ENCODE results near the gene USF2. TPM values are rescaled to one million over a fixed set of nuclear protein-coding genes. Genes with fewer than 3 reads are reported as not detected.

USF2 gene
- total RNA-seq, 2 donors from 2014 or later: 90.4 to 143 TPM

DNA sequence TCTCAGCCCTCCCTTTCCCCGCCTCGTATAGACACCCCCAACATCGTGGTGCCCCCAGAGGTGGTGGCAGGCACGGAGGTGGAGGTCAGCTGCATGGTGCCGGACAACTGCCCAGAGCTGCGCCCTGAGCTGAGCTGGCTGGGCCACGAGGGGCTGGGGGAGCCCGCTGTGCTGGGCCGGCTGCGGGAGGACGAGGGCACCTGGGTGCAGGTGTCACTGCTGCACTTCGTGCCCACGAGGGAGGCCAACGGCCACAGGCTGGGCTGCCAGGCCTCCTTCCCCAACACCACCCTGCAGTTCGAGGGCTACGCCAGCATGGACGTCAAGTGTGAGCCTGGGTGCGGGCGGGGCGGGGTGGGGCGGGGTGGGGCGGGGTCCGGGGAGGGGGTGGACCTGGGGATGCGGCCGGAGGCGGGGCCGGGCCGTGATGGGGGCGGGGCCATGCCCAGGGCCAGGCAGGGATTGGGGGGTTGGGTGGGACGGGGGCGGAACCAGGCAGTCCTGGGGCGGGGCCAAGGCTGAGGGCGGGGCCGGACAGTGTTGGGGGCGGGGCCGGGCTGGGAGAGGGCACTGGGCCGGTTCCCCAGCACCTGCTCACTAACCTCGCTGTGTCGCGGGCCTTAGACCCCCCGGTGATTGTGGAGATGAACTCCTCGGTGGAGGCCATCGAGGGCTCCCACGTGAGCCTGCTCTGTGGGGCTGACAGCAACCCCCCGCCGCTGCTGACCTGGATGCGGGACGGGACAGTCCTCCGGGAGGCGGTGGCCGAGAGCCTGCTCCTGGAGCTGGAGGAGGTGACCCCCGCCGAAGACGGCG lies 31.0 kb downstream of the USF2 start:
- Histone ChIP-seq H3K27ac (no peak overlapping the region), H3K9me3 (no peaks in the 10 kb centered on the region), H3K36me3 (no peaks in the 10 kb centered on the region), H3K4me3 (no peak overlapping the region), H3K27me3 (replicated peaks; ENCODE audit: insufficient read depth) (no peaks in the 10 kb centered on the region), H3K4me1 (ENCODE audit: control insufficient read depth in 1 of 2, low read depth in 2 of 2) (no peaks in the 10 kb centered on the region)
- ATAC-seq (ENCODE audit: insufficient number of reproducible peaks, low FRiP score, low read depth): no peak
- DNase-seq (ENCODE audit: low spot score): no peak
- TF ChIP-seq, protein P1, sequence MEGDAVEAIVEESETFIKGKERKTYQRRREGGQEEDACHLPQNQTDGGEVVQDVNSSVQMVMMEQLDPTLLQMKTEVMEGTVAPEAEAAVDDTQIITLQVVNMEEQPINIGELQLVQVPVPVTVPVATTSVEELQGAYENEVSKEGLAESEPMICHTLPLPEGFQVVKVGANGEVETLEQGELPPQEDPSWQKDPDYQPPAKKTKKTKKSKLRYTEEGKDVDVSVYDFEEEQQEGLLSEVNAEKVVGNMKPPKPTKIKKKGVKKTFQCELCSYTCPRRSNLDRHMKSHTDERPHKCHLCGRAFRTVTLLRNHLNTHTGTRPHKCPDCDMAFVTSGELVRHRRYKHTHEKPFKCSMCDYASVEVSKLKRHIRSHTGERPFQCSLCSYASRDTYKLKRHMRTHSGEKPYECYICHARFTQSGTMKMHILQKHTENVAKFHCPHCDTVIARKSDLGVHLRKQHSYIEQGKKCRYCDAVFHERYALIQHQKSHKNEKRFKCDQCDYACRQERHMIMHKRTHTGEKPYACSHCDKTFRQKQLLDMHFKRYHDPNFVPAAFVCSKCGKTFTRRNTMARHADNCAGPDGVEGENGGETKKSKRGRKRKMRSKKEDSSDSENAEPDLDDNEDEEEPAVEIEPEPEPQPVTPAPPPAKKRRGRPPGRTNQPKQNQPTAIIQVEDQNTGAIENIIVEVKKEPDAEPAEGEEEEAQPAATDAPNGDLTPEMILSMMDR (IDR thresholded peaks at IDR 0.05): no peak

DNA sequence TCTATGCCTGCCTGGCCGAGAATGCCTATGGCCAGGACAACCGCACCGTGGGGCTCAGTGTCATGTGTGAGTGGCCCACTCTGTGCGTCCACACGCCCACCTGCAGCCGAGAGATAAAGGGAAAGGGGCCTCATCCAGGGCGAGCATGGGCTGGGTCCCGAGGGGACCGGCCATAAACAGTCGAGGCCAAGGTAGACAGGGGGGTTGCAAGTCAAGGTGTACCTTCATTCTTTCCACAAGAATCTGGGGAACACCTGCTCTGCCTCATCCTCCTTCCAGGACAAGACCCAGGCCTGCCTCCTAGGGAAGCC lies 31.5 kb downstream of the USF2 start:
- H3K9me3 ChIP-seq: no peaks in the 10 kb centered on the region
- no peaks in the 10 kb centered on the region for H3K36me3 ChIP-seq
- no peaks in the 10 kb centered on the region for H3K27me3 ChIP-seq (replicated peaks; ENCODE audit: insufficient read depth)
- TF ChIP-seq, protein P1 (IDR thresholded peaks at IDR 0.05): no peak
- no peak for ATAC-seq (ENCODE audit: insufficient number of reproducible peaks, low FRiP score, low read depth)
- no peak for DNase-seq (ENCODE audit: low spot score)
- no peak overlapping the region for H3K4me3 ChIP-seq
- no peak overlapping the region for H3K27ac ChIP-seq
- H3K4me1 ChIP-seq (ENCODE audit: control insufficient read depth in 1 of 2, low read depth in 2 of 2): no peaks in the 10 kb centered on the region

DNA sequence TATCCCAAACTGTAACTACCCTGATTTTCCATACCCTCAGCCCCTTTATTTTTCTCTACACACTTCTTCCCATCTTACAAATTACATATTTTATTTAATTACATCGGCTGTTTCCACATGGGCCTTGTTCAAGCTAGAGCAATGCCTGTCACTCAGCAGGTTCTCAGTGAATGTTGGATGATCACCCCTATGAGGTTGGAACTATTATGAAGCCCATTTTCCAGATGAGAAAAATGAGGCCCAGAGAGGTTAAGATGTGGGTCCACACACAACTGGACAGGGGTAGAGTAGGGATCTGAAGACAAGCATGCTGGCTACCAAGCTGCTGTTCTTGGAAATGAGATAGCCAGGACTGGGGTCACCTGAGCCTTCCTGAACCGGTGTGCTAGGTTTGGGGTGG lies 33.2 kb downstream of the USF2 start:
- no peak overlapping the region for H3K27ac ChIP-seq
- ATAC-seq (ENCODE audit: insufficient number of reproducible peaks, low FRiP score, low read depth): no peak
- no peak overlapping the region for H3K4me3 ChIP-seq
- no peaks in the 10 kb centered on the region for H3K4me1 ChIP-seq (ENCODE audit: control insufficient read depth in 1 of 2, low read depth in 2 of 2)
- TF ChIP-seq, protein P1 (IDR thresholded peaks at IDR 0.05): no peak
- H3K9me3 ChIP-seq: no peaks in the 10 kb centered on the region
- H3K36me3 ChIP-seq: no peaks in the 10 kb centered on the region
- no peaks in the 10 kb centered on the region for H3K27me3 ChIP-seq (replicated peaks; ENCODE audit: insufficient read depth)
- no peak for DNase-seq (ENCODE audit: low spot score)

DNA sequence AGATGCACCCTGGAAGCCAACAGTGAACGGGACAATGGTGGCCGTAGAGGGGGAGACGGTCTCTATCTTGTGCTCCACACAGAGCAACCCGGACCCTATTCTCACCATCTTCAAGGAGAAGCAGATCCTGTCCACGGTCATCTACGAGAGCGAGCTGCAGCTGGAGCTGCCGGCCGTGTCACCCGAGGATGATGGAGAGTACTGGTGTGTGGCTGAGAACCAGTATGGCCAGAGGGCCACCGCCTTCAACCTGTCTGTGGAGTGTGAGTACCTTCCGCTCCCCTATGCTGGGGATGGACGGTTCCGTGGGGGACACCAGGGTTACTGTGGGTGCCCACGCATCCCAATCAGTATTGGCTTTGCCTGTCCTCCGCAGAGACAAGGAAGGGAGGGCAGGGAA lies 33.7 kb downstream of the USF2 start:
- no peaks in the 10 kb centered on the region for H3K9me3 ChIP-seq
- no peaks in the 10 kb centered on the region for H3K4me1 ChIP-seq (ENCODE audit: control insufficient read depth in 1 of 2, low read depth in 2 of 2)
- no peaks in the 10 kb centered on the region for H3K27me3 ChIP-seq (replicated peaks; ENCODE audit: insufficient read depth)
- DNase-seq (ENCODE audit: low spot score) (no peak), ATAC-seq (ENCODE audit: insufficient number of reproducible peaks, low FRiP score, low read depth) (no peak)
- TF ChIP-seq, protein P1 (IDR thresholded peaks at IDR 0.05): no peak
- no peak overlapping the region for H3K4me3 ChIP-seq
- H3K36me3 ChIP-seq: no peaks in the 10 kb centered on the region
- no peak overlapping the region for H3K27ac ChIP-seq

DNA sequence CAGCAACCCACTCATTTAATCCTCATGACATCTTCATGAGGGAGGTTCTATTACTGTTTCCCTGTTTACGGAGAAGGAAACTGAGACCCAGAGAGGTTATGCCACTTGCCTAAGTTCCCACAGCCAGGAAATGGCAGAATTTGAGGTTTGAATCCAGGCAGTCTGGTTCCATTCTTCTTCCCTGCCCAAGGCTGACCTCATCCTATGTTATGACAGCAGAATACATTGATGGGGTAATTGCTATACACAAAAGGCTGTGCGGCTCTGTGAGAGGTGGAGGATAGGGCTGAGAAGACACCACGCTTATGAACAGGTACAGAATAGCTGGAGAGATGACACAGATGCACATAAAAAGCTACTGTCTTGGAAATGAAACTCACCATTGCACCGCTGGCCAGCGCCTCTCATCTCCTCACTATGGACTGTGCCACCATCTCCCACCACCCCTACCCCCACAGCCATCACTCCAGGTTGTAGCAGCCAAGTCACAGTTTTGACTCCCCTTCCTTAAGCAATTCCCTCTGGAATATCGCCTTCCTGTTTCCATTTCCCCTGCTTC lies 34.7 kb downstream of the USF2 start:
- H3K27me3 ChIP-seq (replicated peaks; ENCODE audit: insufficient read depth): no peaks in the 10 kb centered on the region
- no peaks in the 10 kb centered on the region for H3K9me3 ChIP-seq
- H3K4me3 ChIP-seq: no peak overlapping the region
- DNase-seq (ENCODE audit: low spot score) (no peak), ATAC-seq (ENCODE audit: insufficient number of reproducible peaks, low FRiP score, low read depth) (no peak)
- H3K36me3 ChIP-seq: no peaks in the 10 kb centered on the region
- H3K27ac ChIP-seq: no peak overlapping the region
- H3K4me1 ChIP-seq (ENCODE audit: control insufficient read depth in 1 of 2, low read depth in 2 of 2): no peaks in the 10 kb centered on the region
- TF ChIP-seq, protein P1 (IDR thresholded peaks at IDR 0.05): no peak

All from thoracic aorta (tissue), 2 donors.